GM03348 (cell line): ENCODE data around the gene UBE2F.
"Not testable (repeated sequence)": the region's sequence is repeated elsewhere in the genome, so short reads cannot be mapped to it uniquely, and the experiment has no call there.

Experiments
- DNase-seq: peaks from one replicate; pipeline ENCODE4 v3.0.0; 2012; ENCODE audit warnings: low spot score

The UBE2F gene

GRCh38 chr2:238053191-238053776 is 86.5 kb downstream of the UBE2F start:
- DNase-seq = no peak

GRCh38 chr2:238055841-238056240 is 89.0 kb downstream of the UBE2F start:
- DNase-seq = no peak

- not testable (repeated sequence) for DNase-seq
Observed at GRCh38 chr2:238057696-238058575, 91.1 kb downstream of the UBE2F start.

- no peak for DNase-seq
Observed at GRCh38 chr2:238059505-238059904, 92.7 kb downstream of the UBE2F start.

- no peak for DNase-seq
Observed at GRCh38 chr2:238060096-238060541, 93.3 kb downstream of the UBE2F start.

GRCh38 chr2:238060542-238061314 is 93.9 kb downstream of the UBE2F start, which contains the start of gene SCLY:
TSS of gene SCLY (plus strand) at chr2:238061001. CDS start at chr2:238061055, 54 bp downstream.
- DNase-seq = peak; percentile 100

GRCh38 chr2:238061315-238062202 is 94.7 kb downstream of the UBE2F start:
- DNase-seq = peak; percentile 49

GRCh38 chr2:238063414-238064189 is 96.8 kb downstream of the UBE2F start:
- no peak for DNase-seq

GRCh38 chr2:238064376-238064775 is 97.6 kb downstream of the UBE2F start:
- DNase-seq = no peak

GRCh38 chr2:238065071-238065846 is 98.4 kb downstream of the UBE2F start:
- no peak for DNase-seq

- no peak for DNase-seq
Observed at GRCh38 chr2:238066218-238066617, 99.4 kb downstream of the UBE2F start.

GRCh38 chr2:238066718-238067117 is 99.9 kb downstream of the UBE2F start:
- DNase-seq = not testable (repeated sequence)

GRCh38 chr2:238067939-238068338 is 101.1 kb downstream of the UBE2F start:
- DNase-seq = no peak

GRCh38 chr2:238069021-238069709 is 102.4 kb downstream of the UBE2F start:
- no peak for DNase-seq

- DNase-seq = no peak
Observed at GRCh38 chr2:238069877-238070276, 103.1 kb downstream of the UBE2F start.

GRCh38 chr2:238075397-238075796 is 108.6 kb downstream of the UBE2F start:
- no peak for DNase-seq

- no peak for DNase-seq
Observed at GRCh38 chr2:238077292-238077691, 110.5 kb downstream of the UBE2F start.

- DNase-seq = no peak
Observed at GRCh38 chr2:238079874-238080327, 113.1 kb downstream of the UBE2F start.

- no peak for DNase-seq
Observed at GRCh38 chr2:238080518-238080917, 113.7 kb downstream of the UBE2F start.
